CD14-positive monocyte (primary cell): ENCODE results near the gene NDUFAF4. TPM values are rescaled to one million over a fixed set of nuclear protein-coding genes. Genes with fewer than 3 reads are reported as not detected.

Source experiments
- DNase-seq, 3 donors: peaks; one replicate each; pipeline ENCODE4 v3.0.0-alpha.2; 2011 to 2022
- H2AFZ ChIP-seq: 2 replicates; pipeline ENCODE4 v1.6.0; 2012; ENCODE audit warnings: mild to moderate bottlenecking, low read depth, low read length, inconsistent platforms; ENCODE audit not compliant: insufficient read depth, poor library complexity, severe bottlenecking
- H3K27ac ChIP-seq, 2 donors: 1 replicate in 1 of 2; 2 replicates in 1 of 2; pipeline ENCODE4 v1.5.1; 2012 to 2013; ENCODE audit warnings: low read length in 2 of 2, control low read depth in 1 of 2, inconsistent platforms in 1 of 2, low read depth in 1 of 2, mild to moderate bottlenecking in 1 of 2
- H3K27me3 ChIP-seq, 2 donors: one replicate each; pipeline versions ENCODE4 v1.6.0 to v1.6.1; 2011 to 2013; ENCODE audit warnings: low read length in 2 of 2; ENCODE audit not compliant: control insufficient read depth in 2 of 2, insufficient read depth in 2 of 2
- H3K36me3 ChIP-seq, 2 donors: replicated peaks in 1 of 2; 1 replicate in 1 of 2; 2 replicates in 1 of 2; pipeline versions ENCODE4 v1.5.1 to v1.6.1; 2012 to 2013; ENCODE audit warnings: low read length in 2 of 2, control low read depth in 1 of 2, inconsistent platforms in 1 of 2, mild to moderate bottlenecking in 1 of 2; ENCODE audit not compliant: insufficient read depth in 2 of 2, control insufficient read depth in 1 of 2
- H3K4me1 ChIP-seq, 2 donors: 1 replicate in 1 of 2; 2 replicates in 1 of 2; pipeline versions ENCODE4 v1.5.1 to v1.6.1; 2012 to 2013; ENCODE audit warnings: low read length in 2 of 2, control low read depth in 1 of 2, inconsistent platforms in 1 of 2, mild to moderate bottlenecking in 1 of 2, moderate library complexity in 1 of 2; ENCODE audit not compliant: insufficient read depth in 2 of 2, control insufficient read depth in 1 of 2
- H3K4me2 ChIP-seq: replicated peaks from 2 replicates; pipeline ENCODE3; 2012; ENCODE audit warnings: low read length, moderate library complexity, mild to moderate bottlenecking; ENCODE audit not compliant: poor library complexity, severe bottlenecking; ENCODE audit errors: extremely low read depth
- H3K4me3 ChIP-seq, 3 experiments: fragments of 200-600 bp in 1 of 3; sonication (generic) in 1 of 3; replicated peaks in 1 of 3; 1 replicate in 2 of 3; 2 replicates in 1 of 3; pipeline ENCODE4 v1.5.1; 2011 to 2013; ENCODE audit warnings: low read length in 3 of 3, mild to moderate bottlenecking in 3 of 3, control low read depth in 2 of 3, low read depth in 2 of 3, inconsistent platforms in 1 of 3, moderate library complexity in 1 of 3
- H3K79me2 ChIP-seq: 2 replicates; pipeline ENCODE4 v1.6.0; 2012; ENCODE audit warnings: mild to moderate bottlenecking, control low read depth, inconsistent platforms, low read length, moderate library complexity; ENCODE audit not compliant: insufficient read depth
- H3K9ac ChIP-seq: 2 replicates; pipeline ENCODE4 v1.6.0; 2017; ENCODE audit warnings: low read length, mild to moderate bottlenecking; ENCODE audit not compliant: insufficient read depth, poor library complexity, severe bottlenecking
- H3K9me3 ChIP-seq, 2 donors: replicated peaks in 1 of 2; 1 replicate in 1 of 2; 2 replicates in 1 of 2; pipeline versions ENCODE4 v1.5.1 to v1.6.1; 2012 to 2013; ENCODE audit warnings: low read length in 2 of 2, control low read depth in 1 of 2; ENCODE audit not compliant: control insufficient read depth in 1 of 2, insufficient read depth in 1 of 2
- H4K20me1 ChIP-seq: 2 replicates; pipeline ENCODE4 v1.6.0; 2012; ENCODE audit warnings: mild to moderate bottlenecking, low read length, control low read depth, moderate library complexity; ENCODE audit not compliant: insufficient read depth
- H3K27ac Mint-ChIP-seq, 7 donors: one replicate each; pipeline ENCODE4 v1.8.0; 2020; ENCODE audit warnings: mild to moderate bottlenecking in 7 of 7, mixed read lengths in 7 of 7, moderate library complexity in 6 of 7, inconsistent platforms in 2 of 7
- H3K27me3 Mint-ChIP-seq, 3 donors: one replicate each; pipeline ENCODE4 v1.8.0; 2021 to 2022; ENCODE audit warnings: low read depth in 3 of 3, mild to moderate bottlenecking in 3 of 3, mixed read lengths in 3 of 3, moderate library complexity in 3 of 3, inconsistent platforms in 1 of 3
- H3K36me3 Mint-ChIP-seq, 2 donors: one replicate each; pipeline ENCODE4 v1.8.0; 2020; ENCODE audit warnings: mixed read lengths in 2 of 2, inconsistent platforms in 1 of 2, mild to moderate bottlenecking in 1 of 2
- H3K4me1 Mint-ChIP-seq: one replicate; pipeline ENCODE4 v1.8.0; 2020; ENCODE audit warnings: mild to moderate bottlenecking, mixed read lengths
- H3K4me3 Mint-ChIP-seq, 2 donors: one replicate each; pipeline ENCODE4 v1.8.0; 2020; ENCODE audit warnings: mild to moderate bottlenecking in 2 of 2, mixed read lengths in 2 of 2, moderate library complexity in 1 of 2
- H3K9me3 Mint-ChIP-seq, 7 donors: one replicate each; pipeline ENCODE4 v1.8.0; 2020 to 2022; ENCODE audit warnings: mixed read lengths in 7 of 7, mild to moderate bottlenecking in 6 of 7, moderate library complexity in 6 of 7, inconsistent platforms in 2 of 7
- WGBS: methylation state at CpG from one replicate; pipeline ENCODE4 v1.1.5; 2013; ENCODE audit warnings: missing lambda C conversion rate; ENCODE audit not compliant: insufficient coverage; 5-methylcytosine and 5-hydroxymethylcytosine counted together
- intact Hi-C, 2 donors: fragments of 100-400 bp; cut with micrococcal nuclease; formaldehyde crosslinking; loops; one replicate each; pipeline versions ENCODE4 v1.15.0 to v1.15.1; 2023
- polyA plus RNA-seq, 3 donors: library from polyadenylated mRNA; depleted of rRNA in 1 of 3; unstranded in 2 of 3; stranded (reverse) in 1 of 3; fragments of 300-500 nt in 2 of 3; fragments of >200 nt in 1 of 3; fragmentation: Illumina TruSeq in 2 of 3; gene quantifications; 1 replicate in 2 of 3; 2 replicates in 1 of 3; pipeline ENCODE4 v1.2.3, GENCODE V29; 2012 to 2021
- TF ChIP-seq, protein P1 (sequence below): fragments of 200-600 bp; IDR thresholded peaks from one replicate; pipeline ENCODE4 v1.8.0; 2022; ENCODE audit warnings: antibody characterized with exemption, mild to moderate bottlenecking

NDUFAF4 gene
- polyA plus RNA-seq, 3 donors = 7.6 to 17.5 (median 14.9) TPM

GRCh38 chr6:96911751-96912150, 14.1 kb upstream of the NDUFAF4 start:
- H3K4me1 ChIP-seq = no peaks in the 10 kb centered on the region
- DNase-seq = no peak
- H3K36me3 Mint-ChIP-seq = no peaks in the 10 kb centered on the region
- no peak overlapping the region for H3K9ac ChIP-seq
- 86% methylated on average over 4 of the region's 4 CpGs for WGBS
- no peak overlapping the region for H2AFZ ChIP-seq
- H3K27me3 ChIP-seq = peaks cover 0 to 8% of the 10 kb centered on the region in 2 donors
- H3K4me2 ChIP-seq = no peak overlapping the region
- no peaks in the 10 kb centered on the region for H3K36me3 ChIP-seq
- no peaks in the 10 kb centered on the region for H3K79me2 ChIP-seq
- H3K9me3 ChIP-seq = no peaks in the 10 kb centered on the region
- no peak overlapping the region for H3K4me3 ChIP-seq
- TF ChIP-seq, protein P1, sequence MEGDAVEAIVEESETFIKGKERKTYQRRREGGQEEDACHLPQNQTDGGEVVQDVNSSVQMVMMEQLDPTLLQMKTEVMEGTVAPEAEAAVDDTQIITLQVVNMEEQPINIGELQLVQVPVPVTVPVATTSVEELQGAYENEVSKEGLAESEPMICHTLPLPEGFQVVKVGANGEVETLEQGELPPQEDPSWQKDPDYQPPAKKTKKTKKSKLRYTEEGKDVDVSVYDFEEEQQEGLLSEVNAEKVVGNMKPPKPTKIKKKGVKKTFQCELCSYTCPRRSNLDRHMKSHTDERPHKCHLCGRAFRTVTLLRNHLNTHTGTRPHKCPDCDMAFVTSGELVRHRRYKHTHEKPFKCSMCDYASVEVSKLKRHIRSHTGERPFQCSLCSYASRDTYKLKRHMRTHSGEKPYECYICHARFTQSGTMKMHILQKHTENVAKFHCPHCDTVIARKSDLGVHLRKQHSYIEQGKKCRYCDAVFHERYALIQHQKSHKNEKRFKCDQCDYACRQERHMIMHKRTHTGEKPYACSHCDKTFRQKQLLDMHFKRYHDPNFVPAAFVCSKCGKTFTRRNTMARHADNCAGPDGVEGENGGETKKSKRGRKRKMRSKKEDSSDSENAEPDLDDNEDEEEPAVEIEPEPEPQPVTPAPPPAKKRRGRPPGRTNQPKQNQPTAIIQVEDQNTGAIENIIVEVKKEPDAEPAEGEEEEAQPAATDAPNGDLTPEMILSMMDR = no peak
- H3K27ac ChIP-seq = no peak overlapping the region
- no peak overlapping the region for H3K27ac Mint-ChIP-seq
- peaks cover 7 to 21% (median 12%) of the 10 kb centered on the region in 3 donors for H3K27me3 Mint-ChIP-seq
- H3K4me3 Mint-ChIP-seq = no peak overlapping the region
- intact Hi-C loops = no loop called here
- peaks cover 0 to 3% (median 0%) of the 10 kb centered on the region in 7 donors for H3K9me3 Mint-ChIP-seq
- peaks cover 3% of the 10 kb centered on the region for H3K4me1 Mint-ChIP-seq
- H4K20me1 ChIP-seq = no peaks in the 10 kb centered on the region

- TF ChIP-seq, protein P1 = no peak
- intact Hi-C loops = no loop called here
- no peak overlapping the region for H3K4me3 ChIP-seq
- no peaks in the 10 kb centered on the region for H3K9me3 ChIP-seq
- no peak overlapping the region for H3K4me2 ChIP-seq
- H3K79me2 ChIP-seq = no peaks in the 10 kb centered on the region
- no peak overlapping the region for H3K9ac ChIP-seq
- WGBS = 86% methylated on average over 3 of the region's 3 CpGs
- H4K20me1 ChIP-seq = no peaks in the 10 kb centered on the region
- no peaks in the 10 kb centered on the region for H3K36me3 ChIP-seq
- Mint-ChIP-seq H3K36me3 (no peaks in the 10 kb centered on the region), H3K4me1 (peaks cover 3% of the 10 kb centered on the region), H3K27me3 (peaks cover 9 to 22% (median 14%) of the 10 kb centered on the region in 3 donors), H3K4me3 (no peak overlapping the region), H3K27ac (no peak overlapping the region), H3K9me3 (peaks cover 0 to 3% (median 0%) of the 10 kb centered on the region in 7 donors)
- H2AFZ ChIP-seq = peak overlapping the region; percentile 18
- no peaks in the 10 kb centered on the region for H3K4me1 ChIP-seq
- DNase-seq = no peak
- no peak overlapping the region for H3K27ac ChIP-seq
- peaks cover 0 to 8% of the 10 kb centered on the region in 2 donors for H3K27me3 ChIP-seq
Observed at GRCh38 chr6:96911171-96911570, 13.5 kb upstream of the NDUFAF4 start.
